OCI-LY7 (cell line): ENCODE data around the gene MYBPC2.

ENCODE experiments used
- CTCF ChIP-seq: fragments of 200-600 bp; sonication (generic); conservative IDR thresholded peaks from 2 replicates; pipeline ENCODE4 v1.5.1; 2014; ENCODE audit warnings: mild to moderate bottlenecking, antibody characterized with exemption, low read length, moderate library complexity, mixed read lengths
- EZH2phosphoT487 ChIP-seq: fragments of 200-600 bp; sonication (generic); IDR thresholded peaks from 2 replicates; pipeline ENCODE4 v1.6.1; 2018; ENCODE audit warnings: low read depth, borderline replicate concordance, mild to moderate bottlenecking, mixed run types, antibody characterized with exemption, low read length, moderate library complexity, mixed read lengths

- TF ChIP-seq CTCF: no peak
- TF ChIP-seq EZH2phosphoT487: no peak
These were observed 26.4 kb upstream of the MYBPC2 start for GRCh38 chr19:50406156-50406820.
